ENCODE measurements around the gene SMAD7. TPM values are rescaled to one million over a fixed set of nuclear protein-coding genes. Genes with fewer than 3 reads are reported as not detected.
A peak's percentile ranks its signal among the peaks of the same experiment; 100 is the strongest.

SMAD7 gene
- polyA plus RNA-seq, 2 of the 4 experiments (the other 2 are of a cell fraction): 19.9 to 26.9 TPM

- Histone ChIP-seq H3K4me1 (peaks cover 26% of the 10 kb centered on the region), H3K9me3 (no peaks in the 10 kb centered on the region), H3K4me3 (no peak overlapping the region), H3K27ac (peak overlapping the region in 1 of 2 experiments; percentile 62; a peak in 3 of 6 replicates), H3K4me2 (no peak overlapping the region)
- DNase-seq (ENCODE audit: low read depth in 1 of 2, low spot score in 1 of 2) (no peak), FAIRE-seq (no peak), ATAC-seq (no peak)
- POLR2A ChIA-PET: no interaction called here
- TF ChIP-seq ZC3H11A (IDR thresholded peaks at IDR 0.05) (no peak), NR3C1 (IDR thresholded peaks at IDR 0.05) (no peak), KDM5A (IDR thresholded peaks at IDR 0.05) (no peak)
- 94% methylated on average over 3 of the region's 3 CpGs for WGBS (ENCODE audit: missing lambda C conversion rate)
- CTCF ChIA-PET: interaction anchor here (0.6 kb wide), 1 partner anchor 1973 kb away, joined by 3 read pairs; no protein-coding TSS in a partner anchor
These were observed 72.8 kb downstream of the SMAD7 start for GRCh38 chr18:48877941-48878340.

GRCh38 chr18:48876590-48876989, 74.2 kb downstream of the SMAD7 start:
- Histone ChIP-seq H3K4me2 (no peak overlapping the region), H3K9me3 (no peaks in the 10 kb centered on the region), H3K4me1 (peaks cover 36% of the 10 kb centered on the region), H3K27ac (peak overlapping the region in 1 of 2 experiments; percentile 94; a peak in 2 of 6 replicates), H3K4me3 (no peak overlapping the region)
- POLR2A ChIA-PET: no interaction called here
- WGBS (ENCODE audit: missing lambda C conversion rate): 90% methylated on average over 6 of the region's 6 CpGs
- no peak for DNase-seq (ENCODE audit: low read depth in 1 of 2, low spot score in 1 of 2)
- ATAC-seq: no peak
- no peak for TF ChIP-seq ATOH8 (CRISPR knock-in tag; IDR thresholded peaks at IDR 0.05; ENCODE audit: low read depth)
- peak; percentile 61; the same call in 1 of the 2 replicates for TF ChIP-seq KDM1A (IDR thresholded peaks at IDR 0.05; ENCODE audit: low read depth)
- TF ChIP-seq NPAS2 (CRISPR knock-in tag; IDR thresholded peaks at IDR 0.05; ENCODE audit: borderline replicate concordance): no peak
- TF ChIP-seq CBX2 (IDR thresholded peaks at IDR 0.05; ENCODE audit: borderline replicate concordance, low read depth): no peak
- CTCF ChIA-PET: no interaction called here
- FAIRE-seq: no peak

- Histone ChIP-seq H3K4me2 (no peak overlapping the region), H3K27ac (peak overlapping the region in 1 of 2 experiments; percentile 94; a peak in 3 of 6 replicates), H3K9me3 (no peaks in the 10 kb centered on the region), H3K4me1 (peaks cover 36% of the 10 kb centered on the region), H3K4me3 (no peak overlapping the region)
- CTCF ChIA-PET: interaction anchor here (1.0 kb wide), 1 partner anchor 100 kb away, joined by 3 read pairs; no protein-coding TSS in a partner anchor
- FAIRE-seq (no peak), DNase-seq (ENCODE audit: low read depth in 1 of 2, low spot score in 1 of 2) (peak in 1 of 2 experiments; percentile 31), ATAC-seq (peak in 1 of 2 experiments; percentile 16; a peak in 3 of 6 replicates)
- WGBS (ENCODE audit: missing lambda C conversion rate): 82% methylated on average over 15 of the region's 15 CpGs
- TF ChIP-seq EP300 (IDR thresholded peaks at IDR 0.05) (no peak), RNF2 (IDR thresholded peaks at IDR 0.05; ENCODE audit: borderline replicate concordance, low read depth) (no peak), HDAC2 (IDR thresholded peaks at IDR 0.05) (no peak), CBX8 (IDR thresholded peaks at IDR 0.05) (no peak), CHD4 (IDR thresholded peaks at IDR 0.05; ENCODE audit: borderline replicate concordance) (no peak), POLR2AphosphoS2 (conservative IDR thresholded peaks at IDR 0.05; ENCODE audit: low read length) (no peak), RFX5 (IDR thresholded peaks at IDR 0.05) (no peak), CTCF (IDR thresholded peaks at IDR 0.05) (no peak), SMC3 (IDR thresholded peaks at IDR 0.05) (no peak)
- POLR2A ChIA-PET: no interaction called here
These were observed 74.7 kb downstream of the SMAD7 start for GRCh38 chr18:48875942-48876511.

GRCh38 chr18:48875314-48875941, 75.3 kb downstream of the SMAD7 start:
- Histone ChIP-seq H3K9me3 (no peaks in the 10 kb centered on the region), H3K4me2 (no peak overlapping the region), H3K27ac (peak overlapping the region in 1 of 2 experiments; percentile 94; a peak in 3 of 6 replicates), H3K4me1 (peaks cover 36% of the 10 kb centered on the region), H3K4me3 (no peak overlapping the region)
- TF ChIP-seq KDM5A (IDR thresholded peaks at IDR 0.05) (no peak), ZC3H11A (IDR thresholded peaks at IDR 0.05) (no peak), POLR2AphosphoS2 (conservative IDR thresholded peaks at IDR 0.05; ENCODE audit: low read length) (no peak), TP53 (CRISPR knock-in tag; IDR thresholded peaks at IDR 0.05) (no peak), POLR2A (IDR thresholded peaks at IDR 0.05; ENCODE audit: low read length) (no peak), KDM1A (IDR thresholded peaks at IDR 0.05; ENCODE audit: low read depth) (no peak), HOXA7 (CRISPR knock-in tag; IDR thresholded peaks at IDR 0.05) (no peak), NPAS2 (CRISPR knock-in tag; IDR thresholded peaks at IDR 0.05; ENCODE audit: borderline replicate concordance) (no peak), HOXB13 (CRISPR knock-in tag; IDR thresholded peaks at IDR 0.05; ENCODE audit: low read depth) (no peak), CBX8 (IDR thresholded peaks at IDR 0.05) (no peak), RAD21 (conservative IDR thresholded peaks at IDR 0.05 in 1 of 2, IDR thresholded peaks at IDR 0.05 in 1 of 2) (no peak), HEYL (CRISPR knock-in tag; IDR thresholded peaks at IDR 0.05) (no peak), EHMT2 (IDR thresholded peaks at IDR 0.05; ENCODE audit: low read depth) (no peak), PHF8 (IDR thresholded peaks at IDR 0.05; ENCODE audit: borderline replicate concordance, low read depth) (no peak), BHLHE40 (IDR thresholded peaks at IDR 0.05; ENCODE audit: low read depth, low read length) (no peak), E2F6 (IDR thresholded peaks at IDR 0.05; ENCODE audit: borderline replicate concordance, low read depth) (no peak), FOSL2 (IDR thresholded peaks at IDR 0.05) (no peak), FOSL2 (CRISPR knock-in tag; IDR thresholded peaks at IDR 0.05) (no peak)
- DNase-seq (ENCODE audit: low read depth in 1 of 2, low spot score in 1 of 2) (no peak), FAIRE-seq (no peak), ATAC-seq (no peak)
- CTCF ChIA-PET: interaction anchor here (1.0 kb wide), 1 partner anchor 99 kb away, joined by 3 read pairs; no protein-coding TSS in a partner anchor
- 98% methylated on average over 15 of the region's 18 CpGs for WGBS (ENCODE audit: missing lambda C conversion rate)
- POLR2A ChIA-PET: no interaction called here

Measured in A549 (cell line).